NB4 (cell line): Measurements from ENCODE around the gene HPS1.

Source experiments
- DNase-seq: peaks from one replicate; pipeline ENCODE4 v3.0.0; 2010; ENCODE audit warnings: low read depth
- H3K4me3 ChIP-seq: one replicate; pipeline ENCODE4 v1.5.1; 2011; ENCODE audit warnings: mild to moderate bottlenecking, low read depth, low read length, moderate library complexity
- CTCF ChIP-seq: IDR thresholded peaks from one replicate; pipeline ENCODE4 v1.5.1; 2012; ENCODE audit warnings: low read depth, low read length
- MAX ChIP-seq: IDR thresholded peaks from 2 replicates; pipeline ENCODE4 v1.6.1; 2011; ENCODE audit warnings: low read depth, low read length
- MYC ChIP-seq: IDR thresholded peaks from 2 replicates; pipeline ENCODE4 v1.6.1; 2011; ENCODE audit warnings: low read depth, low read length
- POLR2A ChIP-seq: IDR thresholded peaks from 2 replicates; pipeline ENCODE4 v1.6.1; 2011; ENCODE audit warnings: mild to moderate bottlenecking; ENCODE audit not compliant: insufficient read length; ENCODE audit errors: extremely low read depth

HPS1 gene

DNA sequence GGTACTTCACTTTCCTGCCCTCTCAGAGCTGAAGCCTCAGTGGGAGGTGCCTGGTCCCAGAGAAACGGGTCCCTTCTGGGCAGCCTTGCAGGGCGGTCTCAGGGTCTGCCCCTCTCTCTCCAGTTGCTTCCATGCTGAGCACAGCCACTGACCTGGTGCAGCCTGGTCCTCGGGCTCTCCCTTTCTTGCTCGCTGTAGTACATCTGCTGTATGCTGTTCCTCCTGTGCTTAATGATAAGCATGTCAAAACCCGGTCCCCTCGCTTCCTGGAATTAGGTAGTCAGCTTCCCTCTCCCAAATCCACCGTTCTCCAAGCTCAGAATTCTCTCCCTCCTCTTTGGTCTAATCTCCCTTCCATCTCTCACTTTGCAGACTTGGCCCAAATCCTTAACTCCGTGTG is 11.0 kb upstream of the HPS1 start:
- DNase-seq: no peak
- TF ChIP-seq CTCF (no peak), POLR2A (no peak), MYC (no peak), MAX (no peak)

GRCh38 chr10:98456686-98457482 is 10.1 kb upstream of the HPS1 start:
- TF ChIP-seq MYC: no peak
- no peak for TF ChIP-seq CTCF
- TF ChIP-seq POLR2A: no peak
- no peak for TF ChIP-seq MAX
- no peak overlapping the region for H3K4me3 ChIP-seq
- no peak for DNase-seq

More for the DNA sequence above, 11.0 kb upstream of the HPS1 start:
- H3K4me3 ChIP-seq: no peak overlapping the region

GRCh38 chr10:98456043-98456570 is 9.4 kb upstream of the HPS1 start:
- no peak overlapping the region for H3K4me3 ChIP-seq
- no peak for TF ChIP-seq POLR2A
- no peak for TF ChIP-seq CTCF
- TF ChIP-seq MYC: no peak
- DNase-seq: no peak

- DNase-seq: no peak
- H3K4me3 ChIP-seq: no peak overlapping the region
- TF ChIP-seq CTCF (no peak), POLR2A (no peak), MYC (no peak), MAX (no peak)
Observed at GRCh38 chr10:98453729-98454128, 7.0 kb upstream of the HPS1 start.

DNA sequence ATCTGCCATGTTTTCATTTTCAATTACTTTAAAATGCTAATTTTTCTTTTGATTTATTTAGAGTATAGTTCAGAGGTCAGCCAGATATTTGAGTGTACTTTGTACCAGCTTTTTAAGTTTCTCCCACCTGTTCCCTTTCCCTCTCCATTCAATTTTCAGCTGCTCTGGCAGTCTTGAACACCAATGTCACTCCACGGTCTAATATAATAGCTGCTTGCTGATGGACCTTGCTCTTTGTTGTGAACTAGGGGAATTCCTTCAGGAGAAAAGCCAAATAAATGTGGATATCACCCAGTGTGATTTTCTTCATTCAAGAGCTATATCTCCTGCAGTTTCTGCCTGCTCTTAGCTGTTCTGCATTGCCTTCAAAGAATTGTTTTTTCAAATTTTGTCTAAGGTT is 3.9 kb upstream of the HPS1 start:
- no peak overlapping the region for H3K4me3 ChIP-seq
- DNase-seq: no peak
- TF ChIP-seq MAX (no peak), POLR2A (no peak), MYC (no peak), CTCF (no peak)

DNA sequence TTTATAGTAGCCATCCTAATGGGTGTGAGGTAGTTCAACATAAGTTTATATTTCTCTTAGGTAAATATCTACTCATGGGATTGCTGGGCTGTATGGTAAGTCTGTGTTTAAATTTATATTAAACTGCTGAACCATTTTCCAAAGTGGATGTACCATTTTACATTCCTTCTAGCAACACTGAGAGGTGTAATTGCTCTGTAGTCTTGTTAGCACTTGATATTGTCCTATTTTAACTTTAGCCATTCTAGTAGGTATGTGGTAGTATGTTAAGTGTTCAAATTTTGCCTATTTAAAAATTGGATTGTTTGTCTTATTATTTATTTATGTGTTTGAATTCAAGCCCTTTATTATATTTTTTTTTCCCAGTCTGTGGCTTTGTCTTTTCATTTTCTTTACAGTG is 2.6 kb upstream of the HPS1 start:
- TF ChIP-seq MAX: no peak
- TF ChIP-seq CTCF: no peak
- TF ChIP-seq POLR2A: no peak
- no peak for TF ChIP-seq MYC
- H3K4me3 ChIP-seq: no peak overlapping the region
- DNase-seq: no peak
